Pancreas (tissue), 10 donors: ENCODE data around the gene DNAJB6. TPM values are rescaled to one million over a fixed set of nuclear protein-coding genes. Genes with fewer than 3 reads are reported as not detected.

ENCODE experiments used
- ATAC-seq, 4 donors: fragments of 200-7000 bp; cut with Tn5 transposase; one replicate each; pipeline versions ENCODE4 v1.8.0 to v1.9.1; 2020; ENCODE audit warnings: mild to moderate bottlenecking in 4 of 4, moderate library complexity in 4 of 4
- DNase-seq, 6 donors: peaks; one replicate each; pipeline ENCODE4 v3.0.0-alpha.2; 2020
- FAIRE-seq: peaks from 2 replicates; lab custom pipeline; 2012; peaks lifted over from hg19 to GRCh38; lab: Jason Lieb, UNC
- H3K27ac ChIP-seq, 4 donors: fragments of 200-600 bp; sonication (generic); 1 replicate in 3 of 4; 2 replicates in 1 of 4; pipeline versions ENCODE4 v1.5.0 to v1.8.0; 2020
- H3K27me3 ChIP-seq, 4 donors: fragments of 200-600 bp; one replicate each; pipeline ENCODE4 v1.8.0; 2021
- H3K36me3 ChIP-seq, 3 donors: fragments of 200-600 bp; sonication (generic) in 1 of 3; one replicate each; pipeline versions ENCODE4 v1.5.0 to v1.8.0; 2020 to 2021
- H3K4me1 ChIP-seq, 3 donors: fragments of 200-600 bp; one replicate each; pipeline ENCODE4 v1.8.0; 2021
- H3K4me3 ChIP-seq, 4 donors: fragments of 200-600 bp; sonication (generic) in 2 of 4; one replicate each; pipeline versions ENCODE4 v1.5.0 to v1.8.0; 2020 to 2021
- H3K9me3 ChIP-seq, 4 donors: fragments of 200-600 bp; one replicate each; pipeline ENCODE4 v1.8.0; 2021
- CTCF ChIP-seq, 4 donors: fragments of 200-600 bp; sonication (generic) in 3 of 4; IDR thresholded peaks; one replicate each; pipeline versions ENCODE4 v1.5.0 to v1.8.0; 2021; ENCODE audit warnings: antibody characterized with exemption in 4 of 4
- WGBS, 2 donors: extraction: QIAGEN DNeasy Blood & Tissue Kit; methylation state at CpG; one replicate each; pipeline ENCODE4 v1.1.7; 2013; 5-methylcytosine and 5-hydroxymethylcytosine counted together
- intact Hi-C, 3 donors: fragments of 100-400 bp; cut with DNase I; formaldehyde crosslinking; loops; one replicate each; pipeline versions ENCODE4 v1.11.1 to v1.14.2; 2022
- polyA plus RNA-seq, 2 donors: library from polyadenylated mRNA; stranded (reverse); fragments of 200-250 nt; gene quantifications; one replicate each; pipeline ENCODE4 v1.2.3, GENCODE V29; 2013
- total RNA-seq, 6 donors: library from RNA; stranded (reverse); fragmentation: NEBNext Ultra II Directional in 4 of 6; extraction: Animal tissue kit (Norgen Biotek cat#: 25700) in 4 of 6; gene quantifications; one replicate each; pipeline versions ENCODE4 v1.2.1 to v1.2.4, GENCODE V29; 2021 to 2023
- donor health status: healthy with polysubstance abuse.
- donor health status: DM: no; HTN: no; CAD: no; lungs with moderate emphysema.
- donor health status: DM: no; HTN: no; CAD: no.
- donor health status: control.
- donor health status: control.
- donor health status: Bipolar disorder and iron deficiency.
- donor health status: DM: yes; HTN: yes; CAD: no.
- donor health status: DM: no; HTN: no; CAD: no.
- donor health status: DM: no; HTN: no; CAD: no.
- donor health status: DM: yes; HTN: yes; CAD: no.

Gene DNAJB6
- total and polyA plus RNA-seq, 8 donors: 23.0 to 49.4 (median 32.6) TPM

- Histone ChIP-seq H3K4me1 (no peaks in the 10 kb centered on the region), H3K36me3 (no peaks in the 10 kb centered on the region), H3K4me3 (no peak overlapping the region), H3K27ac (no peak overlapping the region), H3K27me3 (no peaks in the 10 kb centered on the region), H3K9me3 (no peaks in the 10 kb centered on the region)
- no peak for ATAC-seq
- TF ChIP-seq CTCF (IDR thresholded peaks at IDR 0.05): no peak
- FAIRE-seq: no peak
- DNase-seq: no peak
- WGBS, 2 donors: 93 to 98% methylated on average over 15 of the region's 15 CpGs
- intact Hi-C loops: no loop called here
Measured at GRCh38 chr7:157391036-157391710, 54.4 kb downstream of the DNAJB6 start.

DNA sequence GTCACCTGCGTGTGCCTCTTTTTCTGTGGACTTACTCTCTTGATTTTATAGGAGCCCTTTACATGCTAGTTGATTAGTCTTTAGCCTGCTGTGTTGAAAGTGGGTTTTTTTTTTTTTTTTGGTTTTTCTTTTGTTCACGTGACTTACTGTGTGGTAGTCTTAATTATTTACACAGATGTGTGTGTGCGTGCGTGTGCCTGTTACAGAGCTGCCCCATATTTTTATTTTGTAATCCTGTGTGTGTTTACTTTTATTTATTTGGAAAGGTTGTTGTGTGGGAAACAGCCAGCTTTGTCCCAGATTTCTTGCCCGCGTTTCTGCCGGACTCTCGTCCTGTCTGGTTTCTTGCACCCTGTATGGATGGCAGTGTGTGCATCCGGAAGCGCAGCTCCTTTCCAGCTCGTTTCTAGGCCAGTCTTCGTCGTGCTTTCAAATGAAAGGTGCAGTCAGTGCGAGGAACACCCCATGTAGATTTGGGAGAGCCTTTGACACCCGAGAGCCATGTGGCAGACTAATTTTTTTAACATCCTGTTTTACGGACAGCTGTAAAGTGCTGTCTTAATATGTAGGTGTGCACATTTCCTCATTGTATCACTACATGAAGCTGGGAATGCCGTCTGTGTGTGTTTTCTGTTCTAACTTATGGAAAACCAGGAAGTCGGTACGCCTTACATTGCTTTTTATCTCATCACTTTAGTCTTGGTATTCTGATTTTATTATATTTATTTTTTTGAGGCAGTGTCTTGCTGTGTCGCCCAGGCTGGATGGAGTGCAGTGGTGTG lies 55.6 kb downstream of the DNAJB6 start:
- ATAC-seq: no peak
- Histone ChIP-seq H3K36me3 (no peaks in the 10 kb centered on the region), H3K4me3 (no peak overlapping the region), H3K27ac (no peak overlapping the region), H3K4me1 (no peaks in the 10 kb centered on the region), H3K27me3 (no peaks in the 10 kb centered on the region), H3K9me3 (no peaks in the 10 kb centered on the region)
- TF ChIP-seq CTCF (IDR thresholded peaks at IDR 0.05): no peak
- intact Hi-C loops: no loop called here
- WGBS, 2 donors: 74 to 76% methylated on average over 20 of the region's 20 CpGs
- no peak for FAIRE-seq
- no peak for DNase-seq

GRCh38 chr7:157394246-157395191 lies 57.7 kb downstream of the DNAJB6 start:
- Histone ChIP-seq H3K4me3 (no peak overlapping the region), H3K27ac (no peak overlapping the region), H3K4me1 (no peaks in the 10 kb centered on the region), H3K9me3 (no peaks in the 10 kb centered on the region), H3K27me3 (no peaks in the 10 kb centered on the region), H3K36me3 (no peaks in the 10 kb centered on the region)
- TF ChIP-seq CTCF (IDR thresholded peaks at IDR 0.05): no peak
- intact Hi-C loops: no loop called here
- 96 to 97% methylated on average over 20 of the region's 20 CpGs for WGBS, 2 donors
- FAIRE-seq (no peak), DNase-seq (no peak), ATAC-seq (no peak)

DNA sequence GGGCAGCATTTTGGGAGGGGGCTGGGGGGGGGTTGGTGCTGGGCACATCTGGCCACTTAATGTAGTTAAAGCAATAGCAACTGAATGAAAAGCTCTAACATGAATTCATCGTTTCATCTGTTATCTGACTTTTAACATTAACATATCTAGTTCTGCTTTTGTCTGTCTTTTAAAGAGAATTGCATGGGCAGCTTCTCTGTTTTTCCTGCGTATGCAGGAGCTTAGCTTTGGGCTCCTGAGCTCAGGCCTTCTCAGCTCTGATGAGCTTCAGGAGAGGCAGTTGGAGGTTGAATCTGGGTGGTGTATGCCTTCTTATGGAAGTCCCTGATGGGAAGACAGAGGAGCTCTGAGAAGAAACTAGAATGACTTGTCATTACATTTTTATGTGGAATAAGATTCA lies 58.4 kb downstream of the DNAJB6 start:
- 89 to 94% methylated on average over 2 of the region's 2 CpGs for WGBS, 2 donors
- FAIRE-seq: no peak
- intact Hi-C loops: no loop called here

More for the DNA sequence above, 58.4 kb downstream of the DNAJB6 start:
- Histone ChIP-seq H3K4me1 (no peaks in the 10 kb centered on the region), H3K9me3 (no peaks in the 10 kb centered on the region), H3K27me3 (no peaks in the 10 kb centered on the region), H3K4me3 (no peak overlapping the region), H3K36me3 (no peaks in the 10 kb centered on the region), H3K27ac (no peak overlapping the region)
- TF ChIP-seq CTCF (IDR thresholded peaks at IDR 0.05): no peak
- no peak for DNase-seq
- no peak for ATAC-seq
